Parathyroid adenoma (tissue), 2 donors: ENCODE results near the gene TCAF1.

Experiments used
- H2AFZ ChIP-seq: fragments of 300-600 bp; sonication (generic); one replicate; pipeline ENCODE4 v1.7.0; 2017; ENCODE audit warnings: antibody characterized with exemption, mild to moderate bottlenecking
- H3K27ac ChIP-seq: fragments of 300-600 bp; sonication (generic); one replicate; pipeline ENCODE4 v1.7.0; 2017
- H3K27me3 ChIP-seq: fragments of 300-600 bp; sonication (generic); one replicate; pipeline ENCODE4 v1.7.0; 2017; ENCODE audit warnings: low read length; ENCODE audit not compliant: control insufficient read depth, insufficient read depth
- H3K36me3 ChIP-seq: fragments of 300-600 bp; sonication (generic); one replicate; pipeline ENCODE4 v1.7.0; 2017; ENCODE audit warnings: low read length; ENCODE audit not compliant: control insufficient read depth, insufficient read depth
- H3K4me1 ChIP-seq: fragments of 300-600 bp; sonication (generic); one replicate; pipeline ENCODE4 v1.7.0; 2017; ENCODE audit warnings: control low read depth
- H3K4me2 ChIP-seq: fragments of 300-600 bp; sonication (generic); one replicate; pipeline ENCODE4 v1.7.0; 2017; ENCODE audit warnings: low read length
- H3K4me3 ChIP-seq: fragments of 300-600 bp; sonication (generic); one replicate; pipeline ENCODE4 v1.7.0; 2017; ENCODE audit warnings: low read depth, low read length
- H3K79me2 ChIP-seq: fragments of 300-600 bp; sonication (generic); one replicate; pipeline ENCODE4 v1.7.0; 2017; ENCODE audit warnings: control low read depth
- H3K9ac ChIP-seq: fragments of 300-600 bp; sonication (generic); one replicate; pipeline ENCODE4 v1.7.0; 2017; ENCODE audit warnings: mild to moderate bottlenecking
- H3K9me3 ChIP-seq: fragments of 300-600 bp; sonication (generic); one replicate; pipeline ENCODE4 v1.7.0; 2017; ENCODE audit warnings: low read length; ENCODE audit not compliant: control insufficient read depth
- TF ChIP-seq, protein P1 (sequence below): fragments of 300-600 bp; sonication (generic); IDR thresholded peaks from one replicate; pipeline ENCODE4 v1.7.0; 2017; ENCODE audit warnings: antibody characterized with exemption, mild to moderate bottlenecking
- donor health status: primary hyperparathyroidism.

Gene TCAF1

DNA sequence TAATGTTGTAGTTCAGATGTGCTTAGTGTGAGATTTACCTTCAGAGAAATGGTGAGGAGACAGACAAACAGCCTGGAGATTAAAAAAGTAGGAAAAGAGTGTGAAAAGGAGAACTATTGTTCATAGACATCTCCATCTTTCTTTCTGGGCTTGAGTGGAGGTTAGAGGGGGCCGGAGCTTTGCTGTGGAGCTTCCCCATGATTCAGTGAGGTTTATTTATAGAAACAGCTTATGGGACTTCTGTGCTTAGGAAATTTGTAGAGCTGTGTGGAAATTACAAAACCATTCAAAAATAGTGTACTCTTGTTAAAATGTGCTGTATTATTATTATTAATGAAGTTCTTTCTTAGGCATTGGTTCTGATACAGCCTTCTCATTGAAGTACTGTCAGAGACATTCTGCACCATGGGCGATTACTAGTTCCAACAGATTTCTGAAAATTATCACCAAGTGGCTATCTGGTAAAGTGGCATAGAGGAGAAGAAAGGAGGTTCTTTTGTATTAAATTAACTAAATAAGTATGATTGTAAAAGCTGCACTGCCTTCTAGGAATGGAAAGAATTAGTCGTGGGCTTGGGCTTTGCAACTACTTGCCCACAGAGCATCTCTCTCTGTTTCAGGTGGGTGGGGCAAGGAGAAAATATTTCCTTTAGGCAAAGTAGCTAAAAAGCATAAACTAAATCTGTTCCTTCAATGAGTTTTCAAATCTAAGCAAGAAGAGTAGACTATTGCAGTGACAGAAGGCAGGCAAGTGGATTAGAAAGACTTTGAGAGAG, 8.7 kb upstream of the TCAF1 start:
- TF ChIP-seq, protein P1, sequence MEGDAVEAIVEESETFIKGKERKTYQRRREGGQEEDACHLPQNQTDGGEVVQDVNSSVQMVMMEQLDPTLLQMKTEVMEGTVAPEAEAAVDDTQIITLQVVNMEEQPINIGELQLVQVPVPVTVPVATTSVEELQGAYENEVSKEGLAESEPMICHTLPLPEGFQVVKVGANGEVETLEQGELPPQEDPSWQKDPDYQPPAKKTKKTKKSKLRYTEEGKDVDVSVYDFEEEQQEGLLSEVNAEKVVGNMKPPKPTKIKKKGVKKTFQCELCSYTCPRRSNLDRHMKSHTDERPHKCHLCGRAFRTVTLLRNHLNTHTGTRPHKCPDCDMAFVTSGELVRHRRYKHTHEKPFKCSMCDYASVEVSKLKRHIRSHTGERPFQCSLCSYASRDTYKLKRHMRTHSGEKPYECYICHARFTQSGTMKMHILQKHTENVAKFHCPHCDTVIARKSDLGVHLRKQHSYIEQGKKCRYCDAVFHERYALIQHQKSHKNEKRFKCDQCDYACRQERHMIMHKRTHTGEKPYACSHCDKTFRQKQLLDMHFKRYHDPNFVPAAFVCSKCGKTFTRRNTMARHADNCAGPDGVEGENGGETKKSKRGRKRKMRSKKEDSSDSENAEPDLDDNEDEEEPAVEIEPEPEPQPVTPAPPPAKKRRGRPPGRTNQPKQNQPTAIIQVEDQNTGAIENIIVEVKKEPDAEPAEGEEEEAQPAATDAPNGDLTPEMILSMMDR = no peak
- no peaks in the 10 kb centered on the region for H3K4me1 ChIP-seq
- H3K4me3 ChIP-seq = no peak overlapping the region
- no peaks in the 10 kb centered on the region for H3K36me3 ChIP-seq
- H3K9me3 ChIP-seq = no peaks in the 10 kb centered on the region
- H3K27me3 ChIP-seq = no peaks in the 10 kb centered on the region
- H2AFZ ChIP-seq = no peak overlapping the region
- no peak overlapping the region for H3K9ac ChIP-seq
- no peak overlapping the region for H3K27ac ChIP-seq
- H3K79me2 ChIP-seq = no peaks in the 10 kb centered on the region
- H3K4me2 ChIP-seq = no peak overlapping the region

DNA sequence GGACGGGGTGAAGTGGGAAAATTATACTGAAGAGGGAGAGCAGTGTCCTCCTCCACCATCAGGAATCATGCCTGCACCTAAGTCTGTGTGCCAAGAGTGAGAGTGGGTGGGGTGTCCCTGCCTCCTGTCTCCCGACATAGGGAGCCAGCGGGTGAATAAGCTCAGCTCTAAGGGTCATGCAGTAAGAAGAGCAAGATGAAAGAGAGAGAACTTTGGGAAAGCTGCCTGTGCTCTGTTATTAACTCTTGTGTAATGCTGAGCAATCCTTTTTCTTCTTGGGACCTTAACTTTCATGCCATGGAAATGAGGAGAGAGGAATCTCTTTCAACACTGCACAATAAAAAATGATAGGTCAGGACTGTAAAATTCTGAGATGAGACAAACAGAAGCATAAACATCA, 7.9 kb upstream of the TCAF1 start:
- Histone ChIP-seq H3K9me3 (no peaks in the 10 kb centered on the region), H3K79me2 (no peaks in the 10 kb centered on the region), H3K36me3 (no peaks in the 10 kb centered on the region), H2AFZ (no peak overlapping the region), H3K27ac (no peak overlapping the region), H3K9ac (no peak overlapping the region), H3K4me1 (no peaks in the 10 kb centered on the region), H3K4me3 (no peak overlapping the region), H3K4me2 (no peak overlapping the region), H3K27me3 (no peaks in the 10 kb centered on the region)
- TF ChIP-seq, protein P1 = no peak

DNA sequence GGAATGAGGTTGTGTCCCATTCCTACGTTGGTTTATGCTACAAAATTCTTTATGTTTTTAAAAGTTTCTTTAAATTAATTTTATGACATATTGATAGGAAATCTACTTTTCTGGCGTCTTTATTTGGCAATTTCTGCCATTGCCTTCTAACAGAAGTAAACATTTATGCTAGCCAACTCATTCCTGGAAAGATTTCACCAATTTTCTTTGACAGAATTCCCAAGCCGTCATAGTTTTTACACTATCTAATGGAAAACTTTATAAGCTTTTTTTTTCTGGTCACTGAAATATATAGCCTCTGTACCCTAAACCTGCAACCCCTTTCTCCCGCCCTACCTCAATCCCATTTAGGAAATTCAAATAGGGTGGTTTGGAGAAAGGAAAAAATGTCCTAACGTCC, 6.1 kb upstream of the TCAF1 start:
- Histone ChIP-seq H3K4me1 (no peaks in the 10 kb centered on the region), H3K79me2 (no peaks in the 10 kb centered on the region), H3K9ac (no peak overlapping the region), H3K9me3 (no peaks in the 10 kb centered on the region), H3K27me3 (no peaks in the 10 kb centered on the region), H3K4me2 (no peak overlapping the region), H3K4me3 (no peak overlapping the region), H3K27ac (no peak overlapping the region), H3K36me3 (no peaks in the 10 kb centered on the region), H2AFZ (no peak overlapping the region)
- TF ChIP-seq, protein P1 = no peak

DNA sequence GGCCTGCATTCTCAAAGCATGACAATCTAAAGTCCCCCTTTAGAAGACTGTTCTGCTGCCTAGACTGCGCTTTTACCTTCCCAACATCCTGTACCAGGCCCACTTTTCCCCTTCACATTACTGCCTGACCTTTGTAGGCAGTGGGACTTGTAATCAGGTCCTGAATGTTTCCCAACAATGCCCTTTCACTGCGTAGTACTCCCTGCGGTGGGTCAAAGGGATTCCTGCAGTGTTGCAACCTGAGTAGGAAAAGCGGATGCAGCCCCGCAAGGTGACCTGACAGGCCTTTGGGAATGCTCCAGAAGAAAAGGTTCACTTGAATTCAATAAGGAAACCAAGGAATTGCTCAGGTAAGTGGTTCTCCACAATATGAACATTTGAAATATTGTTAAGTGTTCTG, 4.9 kb upstream of the TCAF1 start:
- no peak overlapping the region for H3K4me2 ChIP-seq
- H3K79me2 ChIP-seq = no peaks in the 10 kb centered on the region
- TF ChIP-seq, protein P1 = no peak
- no peak overlapping the region for H2AFZ ChIP-seq
- H3K4me1 ChIP-seq = no peaks in the 10 kb centered on the region
- no peaks in the 10 kb centered on the region for H3K9me3 ChIP-seq
- H3K27me3 ChIP-seq = no peaks in the 10 kb centered on the region
- no peak overlapping the region for H3K9ac ChIP-seq
- no peak overlapping the region for H3K27ac ChIP-seq
- H3K4me3 ChIP-seq = no peak overlapping the region
- H3K36me3 ChIP-seq = no peaks in the 10 kb centered on the region

DNA sequence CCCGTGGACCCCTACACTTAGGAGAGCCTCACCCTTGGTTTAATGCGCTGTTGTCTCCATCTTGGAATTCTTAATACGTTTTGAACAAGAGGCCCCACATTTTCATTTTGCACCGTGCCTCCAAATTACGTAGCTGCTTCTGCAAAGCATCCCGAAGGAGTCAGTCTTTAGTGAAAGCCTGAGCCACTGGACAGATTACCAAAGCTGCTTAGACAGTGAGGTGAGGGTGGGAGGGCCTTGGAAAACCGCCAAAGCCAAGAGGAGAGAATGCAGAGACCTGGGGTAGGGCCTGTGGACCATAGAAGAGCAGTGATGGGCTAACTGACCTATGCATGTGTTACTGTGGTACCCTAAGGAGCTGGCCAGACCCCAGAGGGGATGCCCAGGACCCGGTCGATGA, 4.2 kb upstream of the TCAF1 start:
- no peaks in the 10 kb centered on the region for H3K4me1 ChIP-seq
- no peak overlapping the region for H3K27ac ChIP-seq
- TF ChIP-seq, protein P1 = no peak
- H3K9ac ChIP-seq = no peak overlapping the region
- H3K79me2 ChIP-seq = no peaks in the 10 kb centered on the region
- H2AFZ ChIP-seq = no peak overlapping the region
- no peaks in the 10 kb centered on the region for H3K9me3 ChIP-seq
- H3K4me2 ChIP-seq = no peak overlapping the region
- no peaks in the 10 kb centered on the region for H3K27me3 ChIP-seq
- H3K36me3 ChIP-seq = no peaks in the 10 kb centered on the region
- H3K4me3 ChIP-seq = no peak overlapping the region
